GM12865 (cell line): ENCODE results near the gene ASB15.

Source experiments
- DNase-seq: peaks from one replicate; pipeline ENCODE4 v3.0.0; 2010; ENCODE audit warnings: low read depth
- H3K4me3 ChIP-seq: 2 replicates; pipeline ENCODE4 v1.5.1; 2011; ENCODE audit warnings: mild to moderate bottlenecking, low read depth, low read length, control low read depth
- TF ChIP-seq, protein P1 (sequence below): IDR thresholded peaks from 2 replicates; pipeline ENCODE4 v1.5.1; 2011; ENCODE audit warnings: low read length, control low read depth, low read depth, inconsistent platforms; ENCODE audit not compliant: insufficient read depth; ENCODE audit errors: missing control alignments

Gene ASB15

DNA sequence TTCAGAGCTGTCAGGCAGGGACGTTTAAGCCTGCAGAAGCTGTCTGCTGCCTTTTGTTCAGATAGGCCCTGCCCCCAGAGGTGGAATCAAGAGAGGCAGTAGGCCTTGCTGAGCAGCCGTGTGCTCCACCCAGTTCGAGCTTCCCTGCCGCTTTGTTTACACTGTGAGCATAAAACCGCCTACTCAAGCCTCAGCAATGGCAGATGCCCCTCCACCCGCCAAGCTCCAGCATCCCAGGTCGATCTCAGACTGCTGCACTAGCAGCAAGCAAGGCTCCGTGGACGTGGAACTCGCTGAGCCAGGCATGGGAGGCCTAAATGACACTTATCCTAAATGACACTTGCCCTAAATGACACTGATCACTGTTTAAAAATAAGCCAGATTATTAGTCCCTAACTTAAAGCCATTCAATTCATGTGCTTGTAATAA lies 6.8 kb upstream of the ASB15 start:
- TF ChIP-seq, protein P1, sequence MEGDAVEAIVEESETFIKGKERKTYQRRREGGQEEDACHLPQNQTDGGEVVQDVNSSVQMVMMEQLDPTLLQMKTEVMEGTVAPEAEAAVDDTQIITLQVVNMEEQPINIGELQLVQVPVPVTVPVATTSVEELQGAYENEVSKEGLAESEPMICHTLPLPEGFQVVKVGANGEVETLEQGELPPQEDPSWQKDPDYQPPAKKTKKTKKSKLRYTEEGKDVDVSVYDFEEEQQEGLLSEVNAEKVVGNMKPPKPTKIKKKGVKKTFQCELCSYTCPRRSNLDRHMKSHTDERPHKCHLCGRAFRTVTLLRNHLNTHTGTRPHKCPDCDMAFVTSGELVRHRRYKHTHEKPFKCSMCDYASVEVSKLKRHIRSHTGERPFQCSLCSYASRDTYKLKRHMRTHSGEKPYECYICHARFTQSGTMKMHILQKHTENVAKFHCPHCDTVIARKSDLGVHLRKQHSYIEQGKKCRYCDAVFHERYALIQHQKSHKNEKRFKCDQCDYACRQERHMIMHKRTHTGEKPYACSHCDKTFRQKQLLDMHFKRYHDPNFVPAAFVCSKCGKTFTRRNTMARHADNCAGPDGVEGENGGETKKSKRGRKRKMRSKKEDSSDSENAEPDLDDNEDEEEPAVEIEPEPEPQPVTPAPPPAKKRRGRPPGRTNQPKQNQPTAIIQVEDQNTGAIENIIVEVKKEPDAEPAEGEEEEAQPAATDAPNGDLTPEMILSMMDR: no peak

DNA sequence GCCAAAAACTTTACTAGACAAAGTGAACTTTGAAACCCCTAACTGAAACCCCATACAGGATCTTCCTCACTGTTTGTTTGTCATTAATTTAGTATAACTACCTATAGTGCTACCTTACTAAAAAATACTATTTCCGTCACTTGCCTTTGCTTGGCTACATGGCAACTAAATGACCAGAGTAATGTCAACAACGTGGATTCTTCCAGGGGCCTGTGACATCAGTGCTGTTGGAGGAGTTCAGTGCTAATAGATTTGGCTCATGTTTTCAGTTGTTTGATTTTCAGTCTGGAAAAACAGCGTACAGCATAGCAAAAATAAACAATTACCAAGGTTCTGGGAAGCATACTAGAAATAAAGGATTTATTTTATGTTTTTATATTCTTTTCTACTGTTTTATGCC lies 3.0 kb upstream of the ASB15 start:
- no peak overlapping the region for H3K4me3 ChIP-seq
- no peak for DNase-seq
- TF ChIP-seq, protein P1: no peak

More for the DNA sequence above, 6.8 kb upstream of the ASB15 start:
- no peak for DNase-seq
- no peak overlapping the region for H3K4me3 ChIP-seq

DNA sequence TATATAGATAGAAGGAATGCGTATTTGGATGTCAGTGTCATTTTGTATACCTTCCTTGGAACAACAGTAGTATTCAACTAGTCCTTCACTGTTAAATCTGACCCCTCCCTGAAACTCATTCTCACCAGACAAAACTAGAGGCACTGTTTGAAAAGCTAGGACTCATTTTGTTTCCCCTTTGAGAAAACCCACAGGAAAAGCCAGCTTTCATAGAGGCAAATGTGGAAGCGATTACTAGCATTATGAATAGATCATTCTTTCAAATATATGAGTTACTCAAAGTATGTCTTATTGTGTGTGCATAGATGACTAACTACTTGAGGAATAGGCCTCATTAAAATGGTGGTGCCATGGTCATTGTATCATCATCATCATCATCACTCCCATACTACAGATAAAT lies 1.9 kb upstream of the ASB15 start:
- DNase-seq: no peak
- H3K4me3 ChIP-seq: no peak overlapping the region
- TF ChIP-seq, protein P1: no peak

DNA sequence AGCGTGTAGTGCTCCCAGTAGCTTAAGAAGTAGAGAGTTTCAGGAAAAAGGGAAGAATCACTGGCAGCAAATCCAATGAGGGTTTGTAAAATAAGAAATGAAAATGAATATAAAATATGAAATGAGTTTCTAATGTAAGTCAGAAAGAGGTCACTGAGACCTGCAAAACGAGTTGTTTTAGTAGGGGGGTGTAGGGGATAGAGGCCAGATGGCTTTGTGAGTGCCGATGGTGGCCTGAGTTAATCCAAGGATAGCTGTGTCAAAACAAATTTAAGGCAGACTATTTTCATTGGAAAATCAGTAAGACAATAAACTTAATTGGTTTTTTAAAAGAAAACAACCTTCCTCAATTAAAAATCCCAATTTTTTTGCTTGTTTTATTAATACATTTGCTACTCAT lies 745 bp upstream of the ASB15 start:
- TF ChIP-seq, protein P1: no peak
- no peak overlapping the region for H3K4me3 ChIP-seq
- DNase-seq: no peak

DNA sequence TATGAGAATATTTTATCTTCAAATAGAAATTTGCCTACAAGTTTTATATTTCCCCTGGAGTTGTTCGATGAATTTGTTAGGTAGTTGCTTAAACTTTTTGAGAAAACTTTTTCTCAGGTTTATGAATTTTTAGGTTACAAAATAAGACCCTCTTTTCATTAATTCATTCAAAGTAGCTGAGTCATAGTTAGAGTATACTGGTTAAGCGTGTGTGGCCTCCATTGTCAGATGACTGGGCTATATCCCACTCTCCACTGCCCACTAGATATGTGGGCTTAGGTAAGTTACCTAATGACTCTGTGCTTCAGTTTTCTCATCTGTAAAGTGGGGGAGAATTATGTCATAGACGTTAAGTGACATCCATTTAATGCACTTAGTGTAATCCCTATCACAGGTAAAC lies 1.0 kb downstream of the ASB15 start:
- TF ChIP-seq, protein P1: no peak
- DNase-seq: no peak
- H3K4me3 ChIP-seq: no peak overlapping the region

DNA sequence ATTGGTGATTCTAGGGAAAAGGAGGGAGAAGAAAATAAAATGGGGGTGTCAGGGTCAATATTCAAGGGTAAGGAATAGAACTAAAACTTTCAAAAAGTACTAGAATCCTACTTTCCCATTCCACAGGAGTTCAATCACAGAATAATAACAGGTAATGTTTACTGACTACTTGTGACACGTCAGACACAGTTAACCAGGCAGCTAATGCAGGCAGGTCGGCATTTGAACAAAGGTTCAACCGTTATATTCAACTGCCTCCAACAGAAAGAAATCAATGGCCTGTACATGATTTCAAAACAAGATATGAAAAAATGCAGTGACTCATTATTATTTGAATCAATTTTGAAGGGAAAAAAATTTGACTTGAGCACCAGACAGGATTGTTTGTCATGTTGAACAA lies 3.1 kb downstream of the ASB15 start:
- TF ChIP-seq, protein P1: no peak
- DNase-seq: no peak
- no peak overlapping the region for H3K4me3 ChIP-seq

DNA sequence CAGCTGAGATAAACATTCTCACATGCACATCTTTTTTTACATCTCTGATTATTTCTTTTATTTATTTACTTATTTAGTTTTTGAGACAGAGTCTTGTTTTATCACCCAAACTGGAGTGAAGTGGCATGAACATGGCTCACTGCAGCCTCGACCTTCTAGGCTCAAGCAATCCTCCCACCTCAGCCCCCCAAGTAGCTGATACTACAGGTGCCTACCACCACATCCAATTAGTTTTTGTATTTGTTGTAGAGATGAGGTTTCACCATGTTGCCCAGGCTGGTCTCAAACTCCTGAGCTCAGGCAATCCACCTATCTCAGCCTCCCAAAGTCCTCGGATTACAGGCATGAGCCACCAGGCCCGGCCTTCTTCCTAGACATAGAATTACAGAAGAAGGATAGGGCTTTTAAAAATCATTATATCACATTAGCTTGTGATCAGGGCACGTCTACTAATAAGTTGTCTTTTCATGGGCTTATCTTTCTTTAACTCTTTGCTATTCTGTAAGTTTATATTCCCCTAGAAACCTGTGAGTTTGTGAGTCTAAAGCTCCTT lies 5.9 kb downstream of the ASB15 start:
- TF ChIP-seq, protein P1: no peak
- H3K4me3 ChIP-seq: no peak overlapping the region
- DNase-seq: no peak
